GM18498 (cell line): ENCODE data around the gene LILRB3.
"Not testable (repeated sequence)": the region's sequence is repeated elsewhere in the genome, so short reads cannot be mapped to it uniquely, and the experiment has no call there.

Experiments used
- ATAC-seq: cut with Tn5 transposase; IDR thresholded peaks from one replicate; pipeline ENCODE4 v1.9.1; 2021; ENCODE audit warnings: mild to moderate bottlenecking, moderate library complexity; ENCODE audit not compliant: unreplicated experiment

The LILRB3 gene

DNA sequence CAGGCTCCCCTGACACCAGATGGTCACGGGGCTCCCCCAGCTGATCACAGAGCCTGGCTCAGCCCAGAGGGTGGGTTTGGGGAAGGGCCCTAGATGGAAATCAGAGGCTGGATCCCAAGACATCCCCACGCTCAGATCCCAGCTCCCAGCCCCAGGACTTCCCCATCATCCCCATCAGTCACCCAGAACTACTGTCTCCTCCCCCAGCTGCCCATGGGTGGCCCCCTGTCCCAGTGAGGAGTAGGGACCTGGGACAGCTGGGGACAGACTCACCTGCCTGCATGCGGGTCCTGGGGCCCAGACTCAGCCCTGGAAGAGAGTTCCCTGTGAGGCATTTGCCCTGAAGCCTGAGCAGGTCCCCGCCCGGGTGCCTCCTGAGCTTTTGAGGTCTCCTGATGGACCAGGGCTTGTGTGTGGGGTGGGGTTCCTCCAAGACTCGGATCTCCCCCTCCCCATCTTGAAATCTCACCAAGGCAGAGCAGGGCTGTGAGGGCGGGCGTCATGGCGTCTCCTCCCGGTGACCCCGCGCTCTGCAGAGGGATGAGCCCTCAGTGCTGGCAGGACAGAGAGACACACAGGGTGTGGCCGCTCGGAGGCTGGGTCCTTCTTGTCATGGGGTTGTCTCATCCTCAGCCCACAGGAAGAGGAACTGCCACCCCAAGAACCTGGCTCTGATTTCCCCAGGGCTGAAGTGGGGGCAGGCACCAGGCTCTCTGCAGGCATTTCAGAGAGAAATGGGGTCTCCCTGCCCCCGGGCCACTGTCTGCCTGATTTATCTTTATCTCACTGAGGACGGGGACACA, at the start of gene LILRB3:
Gene LILRB3 (minus strand): TSS at position 534 of the 803 bp plus-strand sequence. CDS start 31 bp downstream, at position 503.
- not testable (repeated sequence) for ATAC-seq

DNA sequence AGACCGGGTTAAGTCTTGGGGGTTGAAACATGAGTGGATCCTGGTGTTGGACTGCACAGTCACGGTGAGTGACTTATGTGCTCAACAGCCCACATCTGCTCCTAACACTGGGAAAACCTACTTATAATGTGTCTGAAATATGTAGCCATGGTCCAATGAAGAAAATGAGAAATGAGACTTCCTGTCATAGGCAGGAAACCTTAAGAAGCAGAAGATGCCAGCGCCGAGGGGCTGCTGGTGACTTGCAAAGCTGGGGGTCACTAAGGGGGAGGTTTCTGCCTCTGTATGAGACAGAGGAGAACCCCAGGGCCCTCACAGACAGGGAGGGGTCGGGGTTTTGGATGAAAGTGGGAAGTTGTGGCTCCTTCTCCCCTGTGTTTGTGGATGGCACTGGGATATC, 49.4 kb upstream of the LILRB3 start:
- not testable (repeated sequence) for ATAC-seq

DNA sequence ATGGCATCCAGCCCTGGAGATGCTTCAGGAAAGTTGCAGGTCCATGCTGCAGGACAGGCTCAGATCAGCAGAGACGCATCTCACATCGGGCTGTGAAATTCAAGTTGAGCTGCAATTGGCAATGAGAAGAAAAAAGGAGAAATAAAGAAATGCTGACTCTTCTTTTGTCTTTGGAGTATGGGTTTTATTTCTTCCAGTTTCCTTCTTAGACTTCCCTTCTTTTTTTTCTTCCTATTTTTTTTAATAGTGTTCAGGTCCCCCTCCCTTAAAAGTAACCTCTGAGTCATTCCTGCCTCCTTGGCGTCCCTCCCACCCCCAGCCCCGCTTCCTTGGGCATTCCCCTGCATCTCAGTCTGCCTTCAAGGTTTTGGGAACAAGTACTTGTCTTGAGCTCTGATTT, 48.8 kb upstream of the LILRB3 start:
- ATAC-seq = not testable (repeated sequence)

DNA sequence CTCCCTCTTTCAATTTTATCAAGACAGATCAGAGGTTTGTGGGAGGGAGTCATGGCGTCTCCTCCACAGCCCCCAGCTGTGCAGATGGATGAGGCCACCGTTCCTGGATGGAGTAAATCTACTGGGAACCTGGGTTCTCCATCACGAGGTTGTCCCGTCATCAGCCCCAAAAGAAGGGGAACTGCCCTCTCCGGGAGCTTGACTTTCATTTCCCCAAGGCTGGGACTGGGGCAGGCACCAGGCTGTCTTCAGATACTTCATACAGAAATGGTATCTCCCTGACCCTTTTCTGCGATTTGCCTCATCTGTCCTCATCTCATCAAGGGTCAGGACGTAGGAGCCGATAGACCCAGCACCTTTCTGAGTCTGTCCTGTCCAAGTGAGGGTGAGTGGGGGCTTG, 48.3 kb upstream of the LILRB3 start:
- ATAC-seq = no peak

DNA sequence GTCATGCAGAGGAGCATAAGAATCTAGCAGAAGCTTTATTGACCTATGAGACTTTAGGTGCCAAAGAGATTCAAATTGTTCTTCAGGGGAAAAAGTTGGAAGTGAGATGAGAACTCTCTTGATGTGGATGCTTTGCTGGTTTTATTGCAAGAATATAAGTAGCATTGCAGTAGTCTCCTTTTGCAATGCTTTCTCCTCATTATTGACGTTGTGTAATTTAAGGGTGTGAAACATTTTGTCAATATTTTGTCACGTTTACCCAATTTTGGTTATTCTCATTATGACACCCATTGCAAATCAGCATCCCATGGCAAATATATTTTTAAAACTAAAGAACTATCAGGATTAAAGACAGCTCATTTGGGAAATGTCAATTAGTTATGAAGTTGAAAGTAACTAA, 46.1 kb upstream of the LILRB3 start:
- ATAC-seq = no peak

DNA sequence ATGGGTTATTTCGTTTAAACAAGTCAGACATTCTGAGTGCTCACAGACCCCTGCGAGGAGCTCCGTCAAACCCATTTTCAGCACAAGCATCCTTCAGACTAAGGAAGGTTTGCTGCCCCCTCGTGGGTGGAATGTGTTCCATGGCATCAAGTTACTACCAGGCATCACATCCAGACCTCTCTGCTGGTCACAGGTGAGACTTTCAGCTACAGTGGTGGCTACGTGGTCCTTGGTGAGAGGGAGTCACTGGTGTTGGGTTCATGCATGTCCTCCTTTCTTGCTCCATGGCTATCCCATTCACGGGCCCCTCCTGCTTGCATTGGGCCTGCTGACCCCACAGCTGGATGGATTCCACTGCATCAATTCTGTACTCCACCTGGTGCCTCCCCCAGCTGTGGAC, 43.3 kb upstream of the LILRB3 start:
- no peak for ATAC-seq

DNA sequence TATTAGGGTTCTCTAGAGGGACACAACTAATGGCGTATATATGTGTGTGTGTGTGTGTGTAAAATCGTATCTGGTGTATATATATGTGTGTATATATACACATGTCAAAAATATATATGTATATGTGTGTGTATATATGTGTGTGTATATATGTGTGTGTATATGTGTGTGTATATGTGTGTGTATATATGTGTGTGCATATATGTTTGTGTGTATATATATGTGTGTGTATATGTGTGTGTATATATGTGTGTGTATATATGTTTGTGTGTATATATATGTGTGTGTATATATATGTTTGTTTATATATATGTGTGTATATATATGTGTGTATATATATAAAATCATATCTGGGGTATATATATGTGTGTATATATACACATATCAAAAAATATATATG, 39.7 kb upstream of the LILRB3 start:
- ATAC-seq = no peak

DNA sequence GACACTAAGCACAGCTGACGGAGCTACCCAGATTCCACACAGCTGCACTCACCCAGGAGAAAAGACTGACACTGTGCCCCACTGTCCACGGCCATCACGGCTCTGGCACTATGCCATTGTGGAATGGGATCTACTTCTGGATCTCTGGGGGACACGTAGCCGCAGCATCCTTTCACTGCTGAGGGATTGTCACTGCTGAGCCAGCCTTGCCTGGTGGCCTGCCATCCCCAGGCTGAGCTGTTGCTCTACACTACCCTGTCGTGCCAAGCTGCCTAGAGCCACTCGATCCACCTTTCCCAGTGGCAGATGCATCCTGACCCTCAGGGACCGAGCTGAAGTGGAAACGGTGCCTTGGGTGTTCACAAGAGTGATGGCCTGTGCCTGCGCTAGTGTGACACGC, 39.3 kb upstream of the LILRB3 start:
- ATAC-seq = no peak

DNA sequence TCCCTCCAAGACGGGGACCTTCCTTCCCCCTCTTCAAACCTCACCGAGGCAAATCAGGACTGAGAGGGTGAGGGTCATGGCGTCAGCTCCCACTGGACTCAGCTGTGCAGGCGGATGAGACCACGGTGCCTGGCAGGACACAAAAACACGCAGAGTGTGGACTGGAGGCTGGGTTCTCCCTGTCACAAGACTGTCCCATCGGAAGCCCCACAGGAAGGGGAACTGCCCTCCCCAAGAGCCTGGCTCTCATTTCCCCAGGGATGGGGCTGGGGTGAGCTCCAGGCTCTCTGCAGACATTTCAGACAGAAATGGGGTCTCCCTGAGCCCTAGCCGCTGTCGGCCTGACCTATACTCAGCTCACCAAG, 34.3 kb upstream of the LILRB3 start, which contains the start of gene LILRB5:
Gene LILRB5 (minus strand): TSS at position 158 of the 365 bp plus-strand sequence. CDS start 80 bp downstream, at position 78.
- ATAC-seq = no peak

DNA sequence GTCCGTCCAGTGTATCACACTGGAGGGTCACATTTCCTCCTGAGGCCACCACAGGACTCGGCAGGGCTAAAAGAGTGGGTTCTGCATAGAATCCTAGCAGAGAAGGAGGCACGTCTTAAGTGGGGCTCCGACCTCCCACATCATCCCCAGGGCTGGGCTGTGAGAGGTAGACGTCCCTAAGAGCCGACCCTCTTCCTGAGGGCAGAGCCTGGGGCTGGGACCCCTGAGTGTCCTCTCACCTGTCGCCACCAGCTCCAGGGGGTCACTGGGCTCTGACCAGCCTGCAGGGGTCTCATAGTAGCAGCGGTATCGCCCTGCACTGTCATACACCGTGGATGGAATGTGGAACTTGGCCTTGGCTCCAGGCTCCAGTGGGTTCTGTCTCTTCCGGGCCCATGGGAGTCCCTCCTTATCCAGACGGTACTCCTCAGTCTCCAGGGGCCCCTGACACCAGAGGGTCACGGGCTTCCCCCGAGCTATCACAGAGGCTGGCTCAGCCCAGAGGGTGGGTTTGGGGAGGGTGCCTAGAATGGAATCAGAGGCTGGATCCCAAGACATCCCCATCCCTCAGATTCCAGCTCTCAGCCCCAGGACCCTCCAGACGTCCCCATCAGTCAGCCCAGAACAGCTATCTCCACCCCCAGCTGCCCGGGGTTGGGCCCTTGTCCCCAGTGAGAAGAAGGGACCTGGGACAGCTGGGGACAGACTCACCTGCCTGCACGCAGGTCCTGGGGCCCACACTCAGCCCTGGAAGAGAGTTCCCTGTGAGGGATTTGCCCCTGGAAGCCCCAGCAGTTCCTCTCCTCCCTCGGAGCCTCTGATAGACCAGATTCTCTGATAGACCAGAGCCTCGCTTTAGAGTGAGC, 33.7 kb upstream of the LILRB3 start:
- ATAC-seq = no peak

DNA sequence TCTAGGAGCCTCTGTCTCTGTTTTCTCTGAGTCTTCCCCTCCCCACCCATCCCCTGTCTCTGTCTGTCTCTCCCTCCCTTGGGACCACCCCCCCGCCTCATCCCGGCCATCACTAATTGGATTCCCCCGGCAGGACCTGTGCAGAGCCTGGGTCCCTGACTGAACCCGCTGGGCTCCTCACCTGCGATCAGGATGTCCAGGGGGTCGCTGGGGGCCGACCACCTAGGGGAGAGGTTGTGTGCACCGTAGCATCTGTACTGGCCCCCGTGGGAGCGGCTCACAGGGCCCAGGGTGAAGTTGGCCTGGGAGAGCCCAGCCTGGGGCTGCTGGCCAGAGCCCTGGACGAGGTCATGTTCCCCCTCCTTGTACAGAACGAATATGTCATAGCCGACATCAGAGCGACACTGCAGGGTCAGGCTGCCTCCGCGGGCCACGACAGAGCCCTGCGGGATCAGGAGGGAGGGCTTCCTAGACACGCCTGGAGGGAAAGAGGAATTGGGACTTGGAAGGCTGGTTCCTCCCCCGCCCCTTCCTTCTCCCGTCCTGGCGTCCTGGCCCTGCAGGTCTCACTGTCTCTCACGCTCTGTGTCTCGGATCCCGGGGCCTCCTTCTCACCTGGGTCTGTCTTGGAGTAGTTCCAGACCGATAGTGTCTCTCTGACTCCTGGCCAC, 32.4 kb upstream of the LILRB3 start:
- no peak for ATAC-seq

DNA sequence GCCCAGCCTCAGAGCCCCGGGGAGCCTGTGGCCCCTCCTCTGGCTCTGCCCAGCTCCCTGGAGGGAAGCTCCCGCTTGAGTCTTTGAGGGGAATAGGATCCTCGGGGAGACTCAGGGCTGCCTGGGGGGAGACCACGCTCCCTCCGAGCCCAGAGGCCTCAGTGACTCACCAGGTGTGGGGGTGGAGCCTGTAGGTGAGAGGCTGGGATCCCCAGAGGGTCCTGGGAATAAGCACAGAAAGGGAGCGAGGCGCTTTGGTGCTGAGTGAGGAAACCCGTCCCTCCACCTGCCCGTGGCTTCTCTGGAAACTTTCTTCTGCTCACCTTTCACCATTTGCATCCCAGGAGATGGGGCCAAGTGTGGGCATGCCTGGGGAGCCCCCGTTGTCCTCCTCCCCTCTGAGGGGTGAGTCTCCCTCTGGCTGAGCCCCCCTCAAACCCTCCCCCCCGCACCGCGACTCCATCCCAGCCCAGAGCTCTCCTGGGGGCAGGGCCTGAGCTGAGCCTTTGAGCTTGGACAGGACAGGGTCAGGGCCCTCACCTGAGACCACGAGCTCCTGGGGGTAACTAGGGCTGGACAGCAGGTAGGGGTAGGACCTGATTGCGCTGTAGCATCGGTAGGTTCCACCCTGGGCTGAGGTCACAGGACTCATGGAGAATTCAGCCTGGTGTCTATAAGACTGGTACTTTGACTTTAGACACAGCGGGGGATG, 31.5 kb upstream of the LILRB3 start:
- ATAC-seq = no peak

DNA sequence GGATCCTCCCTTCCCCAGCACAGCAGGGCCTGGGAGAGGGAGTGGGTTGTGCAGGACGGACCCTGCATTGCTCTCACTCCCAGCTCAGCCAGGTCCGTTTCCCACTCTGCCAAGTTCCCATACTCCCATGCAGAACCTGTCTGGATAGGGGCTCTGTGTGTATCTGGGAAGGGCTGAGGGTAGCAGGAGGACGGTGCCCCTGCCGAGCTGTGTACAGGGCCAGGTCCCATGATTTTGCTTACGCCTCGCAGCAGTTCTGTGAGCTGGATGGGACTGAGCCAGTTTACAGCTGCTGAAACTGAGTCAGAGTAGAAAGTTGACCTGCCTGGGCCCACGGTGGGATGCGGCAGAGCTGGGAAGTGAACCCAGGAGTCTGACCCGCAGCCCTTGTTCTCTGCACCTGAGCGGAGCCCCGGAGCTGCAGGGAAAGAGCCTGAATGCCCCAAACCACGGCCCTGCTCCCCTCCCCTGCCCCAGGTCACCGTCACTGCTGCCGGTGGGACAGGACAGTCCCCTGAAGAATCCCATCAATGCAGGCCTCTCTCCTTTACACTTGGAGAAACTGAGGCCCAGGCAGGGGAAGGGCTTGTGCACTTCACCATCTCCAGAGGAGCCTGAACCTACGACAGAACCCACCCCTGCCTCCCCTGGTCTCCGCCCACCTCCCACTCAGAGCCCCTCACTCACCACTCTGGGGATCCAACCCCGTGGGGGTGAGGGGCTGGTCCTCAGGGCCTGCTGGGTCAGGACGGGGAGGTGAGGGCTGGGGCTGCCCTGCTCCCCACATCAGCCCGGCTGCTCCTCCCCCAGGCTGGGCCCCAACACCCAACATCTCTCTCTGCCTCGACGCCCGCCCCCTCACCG, 30.8 kb upstream of the LILRB3 start:
- ATAC-seq = no peak

DNA sequence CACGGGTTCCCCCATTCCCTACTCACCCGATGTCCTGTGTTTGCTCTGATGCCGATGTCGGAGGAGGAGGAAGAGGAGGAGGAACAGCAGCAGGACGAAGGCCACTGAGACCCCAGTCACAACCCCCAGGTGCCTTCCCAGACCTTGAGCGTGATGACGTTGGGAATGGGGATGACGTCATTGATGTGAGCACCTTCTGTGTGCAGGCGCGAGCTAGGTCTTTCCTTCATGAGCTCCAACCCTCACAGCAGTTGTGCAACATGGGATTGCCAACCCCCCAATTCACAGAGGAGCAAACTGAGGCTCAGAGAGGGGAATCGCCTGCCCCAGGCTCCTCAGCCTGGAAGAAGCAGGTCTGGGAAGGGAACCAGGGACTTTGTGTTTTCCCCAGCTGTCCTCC, 30.0 kb upstream of the LILRB3 start:
- no peak for ATAC-seq

DNA sequence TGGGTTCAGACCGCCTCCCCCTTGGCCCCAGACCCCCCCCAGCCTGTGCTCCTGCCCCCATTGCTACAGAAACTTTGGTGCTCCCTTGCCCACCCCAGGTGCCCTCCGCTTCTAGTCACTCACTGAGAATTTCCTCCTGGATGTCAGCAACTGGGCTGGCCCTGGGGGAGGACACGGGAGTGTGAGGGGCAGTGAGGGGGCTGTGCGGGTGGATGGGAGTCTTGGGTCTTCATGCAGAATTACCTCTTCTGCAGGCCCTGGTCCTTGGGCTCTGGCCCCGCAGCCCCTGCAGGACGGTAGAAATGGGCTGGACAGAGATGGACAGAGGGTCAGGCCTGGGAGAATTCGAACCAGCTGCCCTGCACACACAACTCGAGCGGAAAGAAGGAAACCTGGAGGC, 29.4 kb upstream of the LILRB3 start:
- no peak for ATAC-seq

DNA sequence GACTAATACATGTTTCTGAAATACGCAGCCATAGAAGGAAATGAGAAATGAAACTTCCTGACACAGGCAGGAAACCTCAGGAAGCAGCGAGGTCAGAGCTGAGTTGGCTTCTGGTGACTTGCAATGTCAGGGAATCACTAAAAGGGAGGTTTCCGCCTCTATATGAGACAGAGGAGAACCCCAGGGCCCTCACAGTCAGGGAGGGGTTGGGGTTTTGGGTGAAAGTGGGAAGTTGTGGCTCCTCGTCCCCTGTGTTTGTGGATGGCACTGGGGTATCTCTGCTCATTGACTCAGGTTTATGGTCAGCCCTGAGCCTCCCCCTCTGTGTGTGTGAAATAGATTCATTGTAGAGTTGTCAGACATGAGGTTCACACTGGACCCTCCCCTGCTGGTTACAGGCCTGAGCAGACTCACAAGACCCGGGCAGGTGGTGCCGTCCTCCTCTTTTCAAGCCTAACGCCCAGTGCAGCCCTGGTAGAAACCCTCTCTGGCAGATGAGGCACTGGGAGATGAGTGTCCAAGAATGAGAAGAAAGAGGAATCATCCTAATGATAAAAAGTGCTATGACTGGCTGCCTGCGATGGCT, 25.3 kb upstream of the LILRB3 start:
- ATAC-seq = no peak

DNA sequence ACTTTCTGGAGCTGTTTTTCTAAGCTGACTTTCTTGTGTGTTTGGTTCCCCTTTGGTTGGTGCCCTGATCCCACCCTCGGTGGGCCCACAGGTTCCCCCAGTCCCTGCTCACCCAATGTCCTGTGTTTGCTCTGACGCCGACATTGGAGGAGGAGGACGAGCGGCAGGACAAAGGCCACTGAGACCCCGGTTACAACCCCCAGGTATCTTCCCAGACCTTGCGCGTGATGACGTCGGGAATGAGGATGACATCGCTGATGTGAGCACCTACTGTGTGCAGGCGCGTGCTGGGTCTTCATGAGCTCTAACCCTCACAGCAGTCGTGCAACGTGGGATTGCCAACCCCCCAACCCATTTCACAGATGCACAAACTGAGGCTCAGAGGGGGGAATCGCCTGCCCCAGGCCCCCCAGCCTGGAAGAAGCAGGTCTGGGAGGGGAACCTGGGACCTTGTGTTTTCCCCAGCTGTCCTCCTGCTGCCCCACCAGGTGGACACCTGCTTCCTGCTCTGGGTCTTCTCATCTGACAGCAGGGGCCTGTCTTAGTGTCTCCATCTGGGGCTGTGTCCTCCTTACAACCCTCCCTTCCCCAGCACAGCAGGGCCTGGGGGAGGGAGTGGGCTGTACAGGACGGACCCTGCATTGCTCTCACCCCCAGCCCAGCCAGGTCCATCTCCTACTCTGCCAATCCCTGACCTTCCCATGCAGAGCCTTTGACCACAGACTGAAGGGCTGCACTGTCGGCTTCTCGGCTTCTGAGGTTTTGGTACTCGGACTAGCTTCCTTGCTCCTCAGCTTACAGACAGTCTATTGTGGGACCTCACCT, 24.5 kb upstream of the LILRB3 start:
- no peak for ATAC-seq

DNA sequence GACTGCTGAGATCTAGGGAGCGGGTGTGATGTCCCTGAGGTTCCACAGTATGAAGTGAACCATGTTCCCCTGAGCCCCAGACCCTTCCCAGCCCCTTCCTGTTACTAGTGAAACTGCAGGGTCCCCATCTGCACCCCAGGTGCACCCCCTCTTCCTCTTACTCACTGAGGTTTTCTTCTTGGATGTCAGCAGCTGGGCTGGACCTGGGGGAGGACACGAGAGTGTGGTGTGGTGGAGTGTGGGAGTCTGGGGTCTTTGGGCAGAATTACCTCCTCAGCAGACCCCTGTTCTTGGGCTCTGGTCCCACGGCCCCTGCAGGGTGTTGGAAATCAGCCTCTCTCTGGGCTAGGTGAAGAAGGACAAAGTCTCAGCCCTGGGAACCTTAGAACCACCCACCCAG, 23.1 kb upstream of the LILRB3 start:
- ATAC-seq = no peak

DNA sequence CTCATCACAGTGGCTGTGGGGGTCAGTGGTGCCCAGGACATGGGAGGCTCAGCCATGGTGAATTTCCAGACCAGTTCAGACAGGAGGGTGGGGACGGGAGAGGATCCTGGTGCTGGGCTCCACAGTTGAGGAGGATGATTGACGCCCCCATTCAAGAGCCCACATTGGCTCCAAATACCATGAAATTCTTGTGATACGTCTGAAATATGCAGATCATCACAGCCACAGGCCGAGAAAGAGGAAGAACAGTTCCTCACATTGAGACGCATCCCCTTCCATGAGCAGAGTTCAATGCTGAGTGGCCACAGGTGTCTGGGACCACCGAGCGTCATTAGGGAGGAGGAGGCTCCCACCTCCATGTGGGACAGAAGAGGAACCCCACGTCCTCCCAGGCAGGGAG, 21.0 kb upstream of the LILRB3 start:
- not testable (repeated sequence) for ATAC-seq
